CD14-positive monocyte (primary cell): ENCODE results near the gene SP7. TPM values are rescaled to one million over a fixed set of nuclear protein-coding genes. Genes with fewer than 3 reads are reported as not detected.

Source experiments
- DNase-seq, 3 donors: peaks; one replicate each; pipeline ENCODE4 v3.0.0-alpha.2; 2011 to 2022
- H2AFZ ChIP-seq: 2 replicates; pipeline ENCODE4 v1.6.0; 2012; ENCODE audit warnings: mild to moderate bottlenecking, low read depth, low read length, inconsistent platforms; ENCODE audit not compliant: insufficient read depth, poor library complexity, severe bottlenecking
- H3K27ac ChIP-seq, 2 donors: 1 replicate in 1 of 2; 2 replicates in 1 of 2; pipeline ENCODE4 v1.5.1; 2012 to 2013; ENCODE audit warnings: low read length in 2 of 2, control low read depth in 1 of 2, inconsistent platforms in 1 of 2, low read depth in 1 of 2, mild to moderate bottlenecking in 1 of 2
- H3K27me3 ChIP-seq, 2 donors: one replicate each; pipeline versions ENCODE4 v1.6.0 to v1.6.1; 2011 to 2013; ENCODE audit warnings: low read length in 2 of 2; ENCODE audit not compliant: control insufficient read depth in 2 of 2, insufficient read depth in 2 of 2
- H3K36me3 ChIP-seq, 2 donors: replicated peaks in 1 of 2; 1 replicate in 1 of 2; 2 replicates in 1 of 2; pipeline versions ENCODE4 v1.5.1 to v1.6.1; 2012 to 2013; ENCODE audit warnings: low read length in 2 of 2, control low read depth in 1 of 2, inconsistent platforms in 1 of 2, mild to moderate bottlenecking in 1 of 2; ENCODE audit not compliant: insufficient read depth in 2 of 2, control insufficient read depth in 1 of 2
- H3K4me1 ChIP-seq, 2 donors: 1 replicate in 1 of 2; 2 replicates in 1 of 2; pipeline versions ENCODE4 v1.5.1 to v1.6.1; 2012 to 2013; ENCODE audit warnings: low read length in 2 of 2, control low read depth in 1 of 2, inconsistent platforms in 1 of 2, mild to moderate bottlenecking in 1 of 2, moderate library complexity in 1 of 2; ENCODE audit not compliant: insufficient read depth in 2 of 2, control insufficient read depth in 1 of 2
- H3K4me2 ChIP-seq: replicated peaks from 2 replicates; pipeline ENCODE3; 2012; ENCODE audit warnings: low read length, moderate library complexity, mild to moderate bottlenecking; ENCODE audit not compliant: poor library complexity, severe bottlenecking; ENCODE audit errors: extremely low read depth
- H3K4me3 ChIP-seq, 3 experiments: fragments of 200-600 bp in 1 of 3; sonication (generic) in 1 of 3; replicated peaks in 1 of 3; 1 replicate in 2 of 3; 2 replicates in 1 of 3; pipeline ENCODE4 v1.5.1; 2011 to 2013; ENCODE audit warnings: low read length in 3 of 3, mild to moderate bottlenecking in 3 of 3, control low read depth in 2 of 3, low read depth in 2 of 3, inconsistent platforms in 1 of 3, moderate library complexity in 1 of 3
- H3K79me2 ChIP-seq: 2 replicates; pipeline ENCODE4 v1.6.0; 2012; ENCODE audit warnings: mild to moderate bottlenecking, control low read depth, inconsistent platforms, low read length, moderate library complexity; ENCODE audit not compliant: insufficient read depth
- H3K9ac ChIP-seq: 2 replicates; pipeline ENCODE4 v1.6.0; 2017; ENCODE audit warnings: low read length, mild to moderate bottlenecking; ENCODE audit not compliant: insufficient read depth, poor library complexity, severe bottlenecking
- H3K9me3 ChIP-seq, 2 donors: replicated peaks in 1 of 2; 1 replicate in 1 of 2; 2 replicates in 1 of 2; pipeline versions ENCODE4 v1.5.1 to v1.6.1; 2012 to 2013; ENCODE audit warnings: low read length in 2 of 2, control low read depth in 1 of 2; ENCODE audit not compliant: control insufficient read depth in 1 of 2, insufficient read depth in 1 of 2
- H4K20me1 ChIP-seq: 2 replicates; pipeline ENCODE4 v1.6.0; 2012; ENCODE audit warnings: mild to moderate bottlenecking, low read length, control low read depth, moderate library complexity; ENCODE audit not compliant: insufficient read depth
- H3K27ac Mint-ChIP-seq, 7 donors: one replicate each; pipeline ENCODE4 v1.8.0; 2020; ENCODE audit warnings: mild to moderate bottlenecking in 7 of 7, mixed read lengths in 7 of 7, moderate library complexity in 6 of 7, inconsistent platforms in 2 of 7
- H3K27me3 Mint-ChIP-seq, 3 donors: one replicate each; pipeline ENCODE4 v1.8.0; 2021 to 2022; ENCODE audit warnings: low read depth in 3 of 3, mild to moderate bottlenecking in 3 of 3, mixed read lengths in 3 of 3, moderate library complexity in 3 of 3, inconsistent platforms in 1 of 3
- H3K36me3 Mint-ChIP-seq, 2 donors: one replicate each; pipeline ENCODE4 v1.8.0; 2020; ENCODE audit warnings: mixed read lengths in 2 of 2, inconsistent platforms in 1 of 2, mild to moderate bottlenecking in 1 of 2
- H3K4me1 Mint-ChIP-seq: one replicate; pipeline ENCODE4 v1.8.0; 2020; ENCODE audit warnings: mild to moderate bottlenecking, mixed read lengths
- H3K4me3 Mint-ChIP-seq, 2 donors: one replicate each; pipeline ENCODE4 v1.8.0; 2020; ENCODE audit warnings: mild to moderate bottlenecking in 2 of 2, mixed read lengths in 2 of 2, moderate library complexity in 1 of 2
- H3K9me3 Mint-ChIP-seq, 7 donors: one replicate each; pipeline ENCODE4 v1.8.0; 2020 to 2022; ENCODE audit warnings: mixed read lengths in 7 of 7, mild to moderate bottlenecking in 6 of 7, moderate library complexity in 6 of 7, inconsistent platforms in 2 of 7
- WGBS: methylation state at CpG from one replicate; pipeline ENCODE4 v1.1.5; 2013; ENCODE audit warnings: missing lambda C conversion rate; ENCODE audit not compliant: insufficient coverage; 5-methylcytosine and 5-hydroxymethylcytosine counted together
- intact Hi-C, 2 donors: fragments of 100-400 bp; cut with micrococcal nuclease; formaldehyde crosslinking; loops; one replicate each; pipeline versions ENCODE4 v1.15.0 to v1.15.1; 2023
- polyA plus RNA-seq, 3 donors: library from polyadenylated mRNA; depleted of rRNA in 1 of 3; unstranded in 2 of 3; stranded (reverse) in 1 of 3; fragments of 300-500 nt in 2 of 3; fragments of >200 nt in 1 of 3; fragmentation: Illumina TruSeq in 2 of 3; gene quantifications; 1 replicate in 2 of 3; 2 replicates in 1 of 3; pipeline ENCODE4 v1.2.3, GENCODE V29; 2012 to 2021
- TF ChIP-seq, protein P1 (sequence below): fragments of 200-600 bp; IDR thresholded peaks from one replicate; pipeline ENCODE4 v1.8.0; 2022; ENCODE audit warnings: antibody characterized with exemption, mild to moderate bottlenecking

The SP7 gene
- polyA plus RNA-seq, 3 donors = 0.04 TPM; not detected in 2

- peak overlapping the region; percentile 93 for H2AFZ ChIP-seq
- Mint-ChIP-seq H3K27ac (peak overlapping the region in 1 of 7 donors; percentile 46), H3K36me3 (no peaks in the 10 kb centered on the region), H3K4me3 (peak overlapping the region; percentile 91 to 97), H3K27me3 (peaks cover 22 to 33% (median 31%) of the 10 kb centered on the region in 3 donors), H3K9me3 (peaks cover 0 to 6% (median 0%) of the 10 kb centered on the region in 7 donors), H3K4me1 (peaks cover 29% of the 10 kb centered on the region)
- intact Hi-C loops = loop anchor here (2.0 to 10.0 kb wide), 3 partner anchors 19 to 111 kb away; no protein-coding TSS in a partner anchor
- TF ChIP-seq, protein P1, sequence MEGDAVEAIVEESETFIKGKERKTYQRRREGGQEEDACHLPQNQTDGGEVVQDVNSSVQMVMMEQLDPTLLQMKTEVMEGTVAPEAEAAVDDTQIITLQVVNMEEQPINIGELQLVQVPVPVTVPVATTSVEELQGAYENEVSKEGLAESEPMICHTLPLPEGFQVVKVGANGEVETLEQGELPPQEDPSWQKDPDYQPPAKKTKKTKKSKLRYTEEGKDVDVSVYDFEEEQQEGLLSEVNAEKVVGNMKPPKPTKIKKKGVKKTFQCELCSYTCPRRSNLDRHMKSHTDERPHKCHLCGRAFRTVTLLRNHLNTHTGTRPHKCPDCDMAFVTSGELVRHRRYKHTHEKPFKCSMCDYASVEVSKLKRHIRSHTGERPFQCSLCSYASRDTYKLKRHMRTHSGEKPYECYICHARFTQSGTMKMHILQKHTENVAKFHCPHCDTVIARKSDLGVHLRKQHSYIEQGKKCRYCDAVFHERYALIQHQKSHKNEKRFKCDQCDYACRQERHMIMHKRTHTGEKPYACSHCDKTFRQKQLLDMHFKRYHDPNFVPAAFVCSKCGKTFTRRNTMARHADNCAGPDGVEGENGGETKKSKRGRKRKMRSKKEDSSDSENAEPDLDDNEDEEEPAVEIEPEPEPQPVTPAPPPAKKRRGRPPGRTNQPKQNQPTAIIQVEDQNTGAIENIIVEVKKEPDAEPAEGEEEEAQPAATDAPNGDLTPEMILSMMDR = no peak
- H3K4me2 ChIP-seq = peak overlapping the region; percentile 94
- H3K4me3 ChIP-seq = peak overlapping the region; percentile 43 to 85 (median 56)
- H3K36me3 ChIP-seq = no peaks in the 10 kb centered on the region
- H3K79me2 ChIP-seq = peaks cover under 1% of the 10 kb centered on the region
- H3K27me3 ChIP-seq = peaks cover 14 to 22% of the 10 kb centered on the region in 2 donors
- peaks cover 0 to 4% of the 10 kb centered on the region in 2 donors for H3K9me3 ChIP-seq
- peak overlapping the region; percentile 68 for H3K9ac ChIP-seq
- no peak for DNase-seq
- under 1% methylated on average over 38 of the region's 50 CpGs for WGBS
- no peaks in the 10 kb centered on the region for H4K20me1 ChIP-seq
- peak overlapping the region in 1 of 2 donors; percentile 78 for H3K27ac ChIP-seq
- peaks cover 32 to 37% of the 10 kb centered on the region in 2 donors for H3K4me1 ChIP-seq
Observed at GRCh38 chr12:53325511-53326061, 10.6 kb downstream of the SP7 start.

DNA sequence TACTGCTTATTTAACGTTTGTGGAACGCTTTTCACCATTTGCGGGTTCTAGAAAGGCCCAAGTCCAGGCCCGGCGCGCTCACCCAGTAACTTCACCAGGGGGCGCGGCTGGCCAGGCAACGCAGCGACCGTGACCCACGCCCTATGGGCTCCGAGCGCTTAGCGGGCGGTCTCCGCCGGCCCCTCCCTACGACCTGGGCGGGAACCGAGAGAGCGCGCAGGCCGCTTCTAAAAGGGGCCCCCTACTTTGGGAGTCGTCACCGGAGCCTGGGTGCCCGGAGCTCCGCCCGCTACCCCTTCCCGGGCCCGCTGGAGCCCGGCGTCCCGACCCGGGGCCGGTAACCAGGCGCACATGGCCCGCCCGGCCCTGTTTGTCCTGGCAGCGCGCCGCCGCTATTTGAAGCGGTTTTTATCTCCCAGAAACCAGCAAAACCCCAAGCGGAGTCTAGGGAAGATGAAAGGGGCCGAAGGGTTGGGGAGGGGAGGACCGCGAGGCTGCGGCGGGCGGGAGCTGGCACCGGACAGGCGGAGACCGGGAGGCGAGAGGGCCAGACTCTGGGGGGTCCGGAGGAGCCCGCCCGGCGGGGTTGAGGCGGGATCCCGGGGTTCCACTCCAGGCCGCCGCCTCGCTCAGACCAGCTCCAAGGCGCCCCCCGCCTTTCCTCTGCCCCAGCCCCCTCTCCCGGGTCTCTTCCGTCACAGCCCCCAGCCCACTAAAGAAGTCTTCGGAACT, 11.2 kb downstream of the SP7 start:
- Histone ChIP-seq H3K27ac (peak overlapping the region; percentile 53 to 78), H3K36me3 (peaks cover 0 to 2% of the 10 kb centered on the region in 2 donors), H4K20me1 (no peaks in the 10 kb centered on the region), H3K79me2 (peaks cover 4% of the 10 kb centered on the region), H3K9ac (peak overlapping the region; percentile 68), H3K4me3 (peak overlapping the region; percentile 43 to 85 (median 56)), H3K9me3 (peaks cover 0 to 4% of the 10 kb centered on the region in 2 donors), H3K4me1 (peaks cover 37 to 43% of the 10 kb centered on the region in 2 donors), H2AFZ (peak overlapping the region; percentile 93), H3K4me2 (peak overlapping the region; percentile 94), H3K27me3 (peaks cover 14 to 22% of the 10 kb centered on the region in 2 donors)
- H3K9me3 Mint-ChIP-seq = peaks cover 0 to 6% (median 0%) of the 10 kb centered on the region in 7 donors
- peak overlapping the region; percentile 88 to 97 (median 93) for H3K27ac Mint-ChIP-seq
- WGBS = 0% methylated on average over 49 of the region's 69 CpGs
- intact Hi-C loops = loop anchor here (2.0 to 10.0 kb wide), 4 partner anchors 20 to 177 kb away; partner anchors contain the start of gene TARBP2 (in 1 of the 2)
- peaks cover 23 to 33% (median 30%) of the 10 kb centered on the region in 3 donors for H3K27me3 Mint-ChIP-seq
- peak overlapping the region; percentile 91 to 97 for H3K4me3 Mint-ChIP-seq
- TF ChIP-seq, protein P1 = peak; percentile 81
- H3K36me3 Mint-ChIP-seq = peaks cover 0 to 3% of the 10 kb centered on the region in 2 donors
- H3K4me1 Mint-ChIP-seq = peaks cover 34% of the 10 kb centered on the region
- DNase-seq = peak; percentile 70 to 74 (median 72)
